ENCODE data around the gene CARS2. TPM values are rescaled to one million over a fixed set of nuclear protein-coding genes. Genes with fewer than 3 reads are reported as not detected.

Gene CARS2
- total RNA-seq, 1 experiment from 2014 or later, result 41.9 TPM

- H3K23ac ChIP-seq (ENCODE audit: insufficient read length, low read depth, low read length), result no peak overlapping the region
- no peak overlapping the region for H2AFZ ChIP-seq (ENCODE audit: low read length)
- H3K27ac ChIP-seq (ENCODE audit: insufficient read length, low read depth, low read length), result no peak overlapping the region
- no peaks in the 10 kb centered on the region for H4K20me1 ChIP-seq (ENCODE audit: control insufficient read depth, insufficient read depth, insufficient read length)
- H2BK12ac ChIP-seq (ENCODE audit: insufficient read length, low read depth, low read length), result no peak overlapping the region
- H3K9me3 ChIP-seq (ENCODE audit: control insufficient read depth, low read depth, low read length), result no peaks in the 10 kb centered on the region
- peaks cover 19 to 24% of the 10 kb centered on the region in 2 experiments for H3K4me1 Mint-ChIP-seq
- peak overlapping the region; percentile 92 for H3K9ac ChIP-seq (ENCODE audit: extremely low read depth, insufficient read length, low read length)
- H3K4ac ChIP-seq (ENCODE audit: low read depth, low read length), result no peak overlapping the region
- peak overlapping the region in 2 of 3 experiments; percentile 83 to 85; a peak in 3 of 7 replicates for H3K27ac Mint-ChIP-seq
- H4K5ac ChIP-seq (ENCODE audit: insufficient read length, low read depth, low read length), result no peak overlapping the region
- no peak overlapping the region for H4K91ac ChIP-seq (ENCODE audit: insufficient read length, low read depth, low read length)
- no peak overlapping the region for H2AK5ac ChIP-seq (ENCODE audit: insufficient read length, low read length)
- H2BK120ac ChIP-seq (ENCODE audit: low read depth, low read length, poor library complexity, severe bottlenecking), result no peak overlapping the region
- H3K56ac ChIP-seq (ENCODE audit: insufficient read length, low read depth, low read length), result no peak overlapping the region
- no peaks in the 10 kb centered on the region for H3K4me1 ChIP-seq (ENCODE audit: insufficient read depth, low read length)
- H3K27me3 ChIP-seq (ENCODE audit: insufficient read depth, low read length), result no peaks in the 10 kb centered on the region
- peaks cover 0 to 2% of the 10 kb centered on the region in 2 experiments; a peak in 2 of 5 replicates for H3K9me3 Mint-ChIP-seq
- H3K23me2 ChIP-seq (ENCODE audit: insufficient read length, low read depth, low read length, poor library complexity, severe bottlenecking), result peaks cover 4% of the 10 kb centered on the region
- peaks cover 3% of the 10 kb centered on the region for H3K79me1 ChIP-seq (ENCODE audit: insufficient read depth, low read depth, low read length, poor library complexity, severe bottlenecking)
- no peak for DNase-seq
- H2BK20ac ChIP-seq (ENCODE audit: low read depth, low read length, poor library complexity, severe bottlenecking), result no peak overlapping the region
- H3K79me2 ChIP-seq (ENCODE audit: insufficient read depth, low read length), result peaks cover 36% of the 10 kb centered on the region; the same call in 1 of the 2 replicates
- H3K18ac ChIP-seq (ENCODE audit: insufficient read length, low read depth, low read length), result peak overlapping the region; percentile 8
- peak overlapping the region; percentile 66 for H3K14ac ChIP-seq (ENCODE audit: insufficient read depth, low read length)
- H3K4me3 Mint-ChIP-seq, result peak overlapping the region; percentile 94 to 97
- no peak for TF ChIP-seq CTCF (conservative IDR thresholded peaks at IDR 0.05)
- no peaks in the 10 kb centered on the region; the same call in 1 of the 2 replicates for H3K27me3 Mint-ChIP-seq (ENCODE audit: low read depth)
- no CpG with 5 or more reads among the region's 12 CpGs for WGBS (ENCODE audit: extremely low coverage, insufficient read length, low lambda C conversion rate)
- H2BK15ac ChIP-seq (ENCODE audit: low read depth, low read length), result no peak overlapping the region
- H3K36me3 Mint-ChIP-seq (ENCODE audit: insufficient read depth in 1 of 3, low read depth in 3 of 3), result peaks cover 10 to 24% (median 16%) of the 10 kb centered on the region in 3 experiments; a peak in 6 of 7 replicates
- H3K4me2 ChIP-seq (ENCODE audit: insufficient read depth, insufficient read length, low read length), result peak overlapping the region; percentile 92
- H3T11ph ChIP-seq (ENCODE audit: low read length), result no peak overlapping the region
- no peak overlapping the region for H4K8ac ChIP-seq (replicated peaks; ENCODE audit: insufficient read length, low read depth, low read length)
- no peak overlapping the region for H2BK5ac ChIP-seq (ENCODE audit: insufficient read length, low read length)
Measured at GRCh38 chr13:110716247-110716515, 10.3 kb upstream of the CARS2 start.
